ENCODE data around the gene PPWD1.

GRCh38 chr5:65546141-65546540 lies 17.0 kb upstream of the PPWD1 start:
- TF ChIP-seq CTCF (tag by site-specific recombination; IDR thresholded peaks at IDR 0.05), result no peak
- no peak for TF ChIP-seq SETDB1 (IDR thresholded peaks at IDR 0.05; ENCODE audit: insufficient read length, low read length)
- TF ChIP-seq ZNF843 (tag by site-specific recombination; IDR thresholded peaks at IDR 0.05), result no peak
- TF ChIP-seq RBAK (tag by site-specific recombination; IDR thresholded peaks at IDR 0.05), result no peak

All from HEK293 (cell line).